Measurements from ENCODE around the gene ITGBL1.
A peak's percentile ranks its signal among the peaks of the same experiment; 100 is the strongest.

Gene ITGBL1

DNA sequence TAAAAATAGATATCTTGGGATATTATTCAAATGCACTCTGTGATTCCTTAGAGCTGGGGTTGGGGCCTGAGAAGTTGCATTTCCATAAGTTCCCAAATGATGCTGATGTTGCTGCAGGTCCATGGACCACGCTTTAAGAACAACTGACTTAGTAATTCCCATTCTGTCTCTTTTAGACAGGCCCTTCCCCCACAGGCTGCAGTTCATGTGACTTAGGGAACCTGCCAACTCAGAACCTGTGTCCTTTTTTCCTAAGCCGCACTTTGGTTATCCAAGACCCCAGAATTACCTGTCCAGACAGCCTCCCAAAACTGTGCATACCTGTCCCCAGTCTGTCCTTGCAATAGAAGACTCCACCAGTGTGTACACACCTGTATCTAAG lies 1.7 kb upstream of the ITGBL1 start:
- DNase-seq: no peak

DNA sequence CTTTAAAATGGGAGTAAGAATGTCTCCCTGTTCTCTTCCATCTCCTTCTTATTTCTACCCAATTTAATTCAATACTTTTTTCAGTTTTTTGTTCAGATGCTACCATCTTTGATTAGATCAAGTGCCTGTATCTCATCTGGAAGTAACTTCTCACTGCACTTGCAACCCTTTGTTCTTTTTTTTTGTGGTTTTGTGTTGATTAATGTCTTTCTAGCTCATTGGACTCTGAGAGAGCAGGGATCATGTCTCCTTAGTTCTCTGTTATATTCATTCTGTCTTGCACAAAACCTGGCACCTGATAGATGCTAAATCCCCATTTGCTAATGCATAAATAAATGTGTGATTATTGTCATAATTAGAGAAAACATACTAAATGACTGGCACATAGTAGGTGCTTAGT lies 834 bp upstream of the ITGBL1 start:
- DNase-seq: no peak

DNA sequence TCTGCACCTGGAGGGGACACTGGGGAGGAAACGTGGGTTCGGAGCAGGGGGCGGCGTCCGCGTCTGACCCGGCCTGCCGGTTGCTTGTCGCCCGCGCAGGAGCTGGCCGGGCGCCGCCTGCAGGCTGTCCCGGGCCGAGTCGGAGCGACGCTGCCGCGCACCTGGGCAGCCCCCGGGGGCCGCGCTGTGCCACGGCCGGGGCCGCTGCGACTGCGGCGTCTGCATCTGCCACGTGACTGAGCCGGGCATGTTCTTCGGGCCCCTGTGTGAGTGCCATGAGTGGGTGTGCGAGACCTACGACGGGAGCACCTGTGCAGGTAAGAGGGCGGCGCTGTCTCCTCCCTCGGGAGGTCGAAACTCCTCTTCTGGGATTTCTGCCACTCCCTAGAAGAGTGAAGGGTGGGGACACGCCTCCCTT lies 1.3 kb downstream of the ITGBL1 start:
- DNase-seq: peak in 14 of 51 donors; percentile 1 to 57 (median 16)

DNA sequence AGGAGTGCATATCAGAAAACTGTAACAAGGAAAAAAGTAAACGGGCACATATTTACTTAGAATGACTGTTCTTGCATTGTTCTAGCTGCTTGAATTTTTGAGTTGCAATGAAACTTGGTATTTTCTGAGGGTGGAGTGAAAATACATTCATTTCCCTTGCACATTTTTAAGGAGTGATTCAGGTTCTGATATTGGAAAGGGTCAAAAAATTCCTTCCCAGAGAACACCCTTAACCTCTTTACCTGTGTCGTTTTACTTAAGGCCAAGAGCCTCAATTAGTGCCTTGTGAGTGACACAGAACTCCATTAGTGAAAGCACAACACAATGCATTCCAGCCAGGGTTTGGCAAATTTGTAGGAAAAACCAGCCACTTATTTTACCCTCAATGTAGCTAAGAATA lies 2.3 kb downstream of the ITGBL1 start:
- DNase-seq: no peak

DNA sequence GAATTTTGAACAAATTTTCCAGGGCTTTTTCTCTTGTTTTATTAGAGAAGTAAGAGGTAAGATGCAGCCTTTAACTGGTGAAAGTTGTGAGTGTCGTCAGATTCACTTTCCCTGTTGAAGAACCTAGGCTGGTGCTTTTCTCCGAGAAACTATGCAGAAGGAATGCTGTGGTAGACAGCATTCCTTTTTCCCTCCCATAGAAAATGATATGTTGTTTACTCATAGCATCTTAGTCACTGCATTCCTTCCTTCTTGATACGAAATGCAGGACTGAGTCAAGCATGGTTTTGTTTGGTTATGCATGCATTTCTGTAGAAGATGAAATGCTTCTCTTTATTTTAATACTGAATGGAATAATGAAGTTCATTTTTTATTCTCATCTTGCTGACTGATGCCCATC lies 3.4 kb downstream of the ITGBL1 start:
- DNase-seq: no peak

DNA sequence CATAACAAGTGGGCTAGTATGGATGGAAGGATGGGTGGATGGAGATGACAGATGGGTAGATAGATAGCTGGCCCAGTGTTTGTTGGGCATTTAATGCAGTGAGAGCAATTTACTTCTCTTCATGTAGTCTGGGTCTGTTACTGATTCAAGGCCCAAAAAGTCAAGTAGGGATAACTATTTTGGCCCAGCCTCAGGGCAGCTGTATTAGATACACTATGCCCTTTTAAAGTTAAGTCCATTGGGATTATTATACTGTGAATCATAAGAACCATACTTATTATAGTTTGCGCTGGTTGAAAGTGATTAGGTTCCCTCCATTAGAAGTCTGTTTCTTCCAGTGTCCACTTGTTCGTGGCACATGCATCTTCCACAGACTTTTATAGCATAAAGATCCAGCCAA lies 4.7 kb downstream of the ITGBL1 start:
- DNase-seq: no peak

DNA sequence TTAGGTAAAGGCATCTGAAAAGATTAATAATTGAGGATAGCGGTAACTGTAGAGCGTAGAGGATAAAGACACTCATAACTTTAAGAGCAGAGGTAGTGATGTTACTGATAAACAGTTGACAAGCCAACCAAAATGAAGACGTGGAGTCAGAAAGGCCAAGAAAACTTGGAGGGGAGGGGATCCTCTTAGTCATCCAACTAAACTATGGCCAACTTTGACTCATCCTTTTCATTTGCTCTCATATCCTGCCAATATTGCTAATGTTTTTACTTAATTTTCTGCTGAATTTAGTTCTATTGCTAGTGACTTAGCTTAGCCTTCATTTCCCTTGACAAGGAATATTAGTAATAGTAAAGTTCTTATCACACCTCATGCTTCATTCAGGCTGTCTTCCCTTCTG lies 13.4 kb downstream of the ITGBL1 start:
- no peak for DNase-seq

DNA sequence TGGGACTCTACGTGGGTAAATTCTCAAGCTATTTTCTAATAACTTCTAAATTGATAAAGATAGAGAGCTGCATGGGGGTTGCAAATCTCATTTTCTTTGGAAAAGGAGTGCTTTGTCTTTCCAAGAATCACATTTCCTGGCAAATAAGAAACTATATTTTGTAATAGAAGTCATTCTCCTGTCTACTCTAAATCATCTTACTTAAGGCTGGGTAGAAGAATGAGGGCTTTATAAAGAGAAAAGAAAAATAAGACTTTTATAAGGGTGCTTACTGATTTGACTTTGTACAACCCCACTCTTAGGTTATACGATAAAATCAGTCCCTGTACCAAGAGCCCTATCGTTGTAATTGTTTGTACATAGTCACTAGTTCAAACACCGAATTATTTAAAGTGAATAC lies 14.9 kb downstream of the ITGBL1 start:
- no peak for DNase-seq

DNA sequence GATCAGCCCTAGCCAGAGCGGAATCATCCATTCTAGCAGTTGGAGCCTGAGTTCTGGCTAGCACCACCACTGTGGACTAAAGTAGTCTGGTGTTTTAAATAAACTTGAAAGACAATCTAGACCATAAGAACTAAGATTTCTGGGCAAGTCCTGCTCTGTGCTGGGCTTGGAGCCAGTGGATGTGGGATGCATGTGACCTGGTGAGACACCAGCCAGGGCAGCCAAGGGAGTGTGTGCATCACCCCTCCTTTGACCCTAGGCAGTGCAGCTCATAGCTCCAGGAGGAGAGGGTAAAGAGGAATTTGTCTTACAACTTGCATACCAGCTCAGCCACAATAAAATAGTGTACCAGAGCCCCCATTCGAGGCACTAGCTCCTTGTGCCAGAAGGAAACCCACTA lies 21.0 kb downstream of the ITGBL1 start:
- peak in 10 of 51 donors; percentile 1 to 17 (median 8) for DNase-seq

DNA sequence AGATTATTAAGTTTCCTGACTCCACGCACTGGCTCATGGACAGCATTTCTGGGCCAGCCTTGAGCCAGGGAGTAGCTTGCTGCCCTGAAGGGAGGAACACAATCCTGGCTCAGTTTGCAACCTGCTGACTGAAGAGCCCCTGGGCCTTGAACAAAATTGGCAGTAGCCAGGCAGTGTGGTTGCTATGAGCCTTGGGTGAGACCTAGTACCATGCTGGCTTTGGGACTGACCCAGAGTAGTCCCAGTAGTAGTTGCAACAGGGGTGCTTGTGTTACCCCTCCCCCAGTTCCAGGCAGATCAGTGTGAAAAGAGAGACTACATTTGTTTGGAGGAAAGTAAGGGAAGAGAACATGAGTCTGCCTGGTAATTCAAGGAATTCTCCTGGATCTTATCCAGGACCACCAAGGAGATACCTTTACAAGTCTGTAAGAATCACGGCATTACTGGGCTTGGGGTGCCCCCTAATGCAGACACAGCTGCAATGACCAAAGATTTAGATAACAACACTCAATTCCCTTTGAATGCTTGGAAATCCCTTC lies 22.0 kb downstream of the ITGBL1 start:
- DNase-seq: peak in 38 of 51 donors; percentile 2 to 88 (median 46)

DNA sequence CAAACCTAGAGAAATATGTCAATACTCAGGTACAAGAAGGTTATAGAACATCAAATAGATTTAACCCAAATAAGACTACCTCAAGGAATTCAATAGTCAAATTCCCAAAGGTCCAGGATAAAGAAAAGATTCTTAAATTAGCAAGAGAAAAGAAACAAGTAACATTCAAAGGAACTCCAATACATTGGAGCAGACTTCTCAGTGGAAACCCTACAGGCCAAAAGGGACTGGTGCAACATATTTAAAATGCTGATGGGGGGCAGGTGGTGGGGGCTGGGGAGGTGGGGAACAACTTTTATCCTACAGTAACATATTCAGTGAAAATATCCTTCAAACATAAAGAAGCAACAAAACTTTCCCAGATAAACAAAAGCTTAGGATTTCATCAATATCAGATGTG lies 23.1 kb downstream of the ITGBL1 start:
- no peak for DNase-seq

DNA sequence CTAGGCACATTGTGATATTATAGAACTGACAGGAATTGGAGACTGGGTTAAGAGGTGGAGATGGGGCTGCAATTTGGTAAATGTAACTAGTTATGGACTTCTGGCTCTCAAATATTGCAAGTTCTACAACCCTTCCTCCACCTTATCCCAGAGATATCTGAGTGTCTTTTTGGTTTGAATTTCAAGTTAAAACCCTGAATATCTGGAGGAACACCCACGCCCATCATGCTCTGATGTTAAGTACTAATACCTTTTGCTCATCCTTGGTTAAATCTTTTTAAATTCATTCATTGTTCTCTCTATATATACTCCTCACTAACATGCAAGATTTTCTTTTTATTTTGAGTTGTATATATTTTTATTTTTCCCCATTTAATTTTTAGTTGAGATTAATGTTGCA lies 28.9 kb downstream of the ITGBL1 start:
- no peak for DNase-seq

DNA sequence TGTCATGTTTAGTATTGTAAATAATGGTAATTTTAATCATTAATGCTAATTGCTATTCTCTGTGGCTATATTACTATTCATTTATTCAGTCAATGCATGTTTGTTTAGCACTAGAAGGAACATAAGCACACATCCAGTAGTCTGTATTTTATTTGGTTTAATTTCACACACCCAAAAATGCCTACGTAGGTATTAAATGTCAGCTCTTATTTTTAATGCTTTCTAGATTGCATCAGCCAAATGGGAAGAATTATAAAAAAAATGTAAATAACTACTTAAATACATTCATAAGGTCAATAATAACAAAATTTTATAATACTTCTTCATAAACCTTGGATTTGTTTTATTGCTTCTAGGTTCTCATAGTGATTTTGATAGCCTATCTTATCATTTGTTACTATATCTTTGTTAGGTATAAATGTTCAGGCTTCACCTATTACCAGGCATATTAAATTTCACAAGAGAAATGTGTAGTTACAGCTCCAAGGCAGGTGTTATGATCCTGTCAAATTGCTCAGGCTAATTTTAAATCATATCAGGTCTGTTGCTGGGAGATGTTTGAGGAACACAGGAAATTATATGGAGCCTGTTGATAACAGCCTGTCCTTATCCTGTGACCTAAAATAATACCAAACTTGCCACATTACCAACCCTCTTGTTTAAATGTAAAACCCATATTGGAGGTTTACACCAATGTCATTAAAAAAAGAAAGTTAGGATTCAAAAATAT lies 34.4 kb downstream of the ITGBL1 start:
- no peak for DNase-seq

DNA sequence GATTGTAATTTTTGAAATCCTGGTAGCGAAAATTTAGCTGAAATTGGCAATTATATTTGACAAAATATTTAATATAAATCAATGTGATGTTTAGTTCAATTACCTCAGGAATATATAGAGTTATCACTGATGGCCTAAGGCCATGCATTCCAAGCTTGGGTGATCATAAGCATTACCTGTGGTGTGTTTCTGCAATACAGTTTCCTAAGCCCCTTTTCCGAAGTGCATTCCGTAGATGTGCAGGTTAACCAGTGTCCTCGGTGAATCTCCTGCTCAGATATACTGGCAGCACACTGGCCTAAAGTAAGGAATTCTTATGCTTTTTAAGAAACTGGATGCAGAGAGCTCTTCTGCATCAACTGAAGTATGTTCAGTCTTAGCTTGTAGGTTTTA lies 35.0 kb downstream of the ITGBL1 start:
- DNase-seq: no peak

DNA sequence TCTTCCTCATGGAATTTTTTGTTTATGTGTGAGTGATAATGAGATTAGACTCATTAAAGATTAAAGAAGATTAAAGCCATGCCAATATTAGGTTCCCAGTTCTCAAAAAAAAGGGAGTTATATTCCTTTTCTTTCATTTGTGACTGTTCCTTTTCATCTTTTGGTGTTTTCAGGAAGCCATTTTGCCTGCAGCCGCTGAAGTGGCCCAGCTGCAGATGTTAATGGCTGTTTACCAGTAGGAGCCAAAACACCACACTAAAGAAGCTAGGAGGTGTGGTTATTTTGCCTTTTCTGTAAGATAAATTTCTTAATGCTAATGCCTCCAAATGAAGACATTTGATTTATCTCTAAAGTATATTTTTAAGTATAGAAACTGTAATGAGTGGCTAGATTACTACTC lies 36.3 kb downstream of the ITGBL1 start:
- DNase-seq: no peak

DNA sequence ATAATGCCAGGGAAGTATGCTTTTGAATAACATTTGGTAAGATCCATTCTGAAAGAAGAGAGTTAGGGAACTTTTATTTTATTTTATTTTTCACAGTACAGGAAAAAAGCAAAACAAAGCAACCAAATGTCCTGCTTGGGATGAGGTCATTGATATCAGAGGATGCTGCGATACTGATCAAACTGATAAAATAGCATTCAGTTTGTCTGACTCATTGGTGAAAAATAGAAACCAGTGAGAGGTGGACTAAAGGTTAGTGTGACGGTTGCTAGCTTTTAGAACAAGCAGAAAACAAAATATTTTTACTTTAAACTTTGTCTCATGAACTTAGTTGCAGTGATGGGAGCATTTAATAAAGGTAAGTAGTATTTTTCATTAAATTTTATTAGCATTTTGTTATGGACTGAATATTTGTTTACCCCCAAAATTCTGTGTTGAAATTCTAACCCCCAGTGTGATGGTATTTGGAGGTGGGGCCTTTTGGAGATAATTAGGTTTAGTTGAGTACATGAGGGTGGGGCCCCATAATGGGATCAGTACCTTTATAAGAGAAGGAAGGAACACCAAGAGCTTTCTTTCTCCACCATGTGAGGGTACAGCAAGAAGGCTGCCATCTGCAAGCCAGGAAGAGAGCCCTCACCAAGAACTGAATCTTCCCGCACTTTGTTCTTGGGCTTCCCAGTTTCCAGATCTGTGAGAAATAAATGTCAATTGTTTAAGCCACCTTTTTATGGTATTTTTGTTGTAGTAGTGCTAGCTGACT lies 37.3 kb downstream of the ITGBL1 start:
- DNase-seq: no peak

DNA sequence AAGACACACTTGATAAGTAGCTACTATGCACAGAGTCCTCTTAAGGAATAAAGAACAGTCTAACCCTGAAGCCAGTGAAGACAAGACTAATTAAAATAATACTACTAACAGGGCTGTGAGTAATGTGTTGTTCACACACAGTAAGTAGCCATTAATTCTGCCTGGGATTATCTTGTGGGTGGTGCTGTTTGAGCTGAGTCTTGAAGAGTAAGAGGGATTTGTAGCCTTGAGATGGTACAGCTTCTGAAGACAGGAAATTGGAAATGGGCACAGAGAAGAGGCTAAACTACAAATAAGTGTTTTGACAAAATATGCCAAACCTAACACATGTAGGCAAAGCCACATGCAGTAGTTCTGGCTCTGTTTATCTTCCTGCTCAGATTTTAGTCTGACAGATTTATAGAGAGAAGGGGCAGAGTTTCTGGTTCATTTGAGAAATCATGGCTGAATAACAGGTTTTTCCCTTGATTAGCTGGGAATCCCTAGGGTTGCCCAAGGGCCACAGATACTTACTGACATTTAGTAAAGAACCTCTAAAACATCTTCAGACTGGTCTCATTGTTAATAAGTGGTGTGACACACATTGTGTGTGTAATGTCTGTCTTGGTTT lies 38.0 kb downstream of the ITGBL1 start:
- DNase-seq: no peak

DNA sequence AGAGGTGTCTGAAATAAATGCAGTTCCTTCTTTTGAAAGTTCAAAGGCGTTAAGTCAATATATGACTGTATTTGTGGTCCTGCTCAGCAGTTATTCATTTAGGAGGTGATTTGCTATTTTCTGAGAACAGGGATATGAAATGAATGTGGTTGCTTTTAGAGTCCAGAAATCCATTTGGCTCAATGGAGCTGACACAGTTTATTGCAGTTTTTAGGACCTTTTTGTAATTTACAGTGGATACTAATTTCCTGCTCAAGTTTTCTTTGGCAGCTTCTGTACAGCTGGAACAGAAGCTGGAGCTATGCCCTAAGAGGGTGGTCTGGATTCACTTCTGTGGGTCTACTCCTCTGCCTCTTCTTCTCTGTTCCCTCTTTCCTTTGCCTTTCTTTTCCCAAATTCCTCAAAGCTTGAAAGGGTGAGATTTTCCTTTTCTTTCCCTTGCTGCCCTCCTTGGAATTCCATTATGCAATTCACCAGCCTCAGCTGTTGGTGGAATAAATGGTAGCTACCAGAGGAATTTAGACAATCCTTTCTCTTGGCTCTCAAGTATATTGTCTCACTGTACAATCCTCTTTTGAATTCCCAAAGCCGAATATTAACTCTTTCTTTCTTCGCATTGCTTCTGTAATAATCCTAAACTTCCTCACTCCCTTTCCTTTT lies 39.9 kb downstream of the ITGBL1 start:
- DNase-seq: no peak

DNA sequence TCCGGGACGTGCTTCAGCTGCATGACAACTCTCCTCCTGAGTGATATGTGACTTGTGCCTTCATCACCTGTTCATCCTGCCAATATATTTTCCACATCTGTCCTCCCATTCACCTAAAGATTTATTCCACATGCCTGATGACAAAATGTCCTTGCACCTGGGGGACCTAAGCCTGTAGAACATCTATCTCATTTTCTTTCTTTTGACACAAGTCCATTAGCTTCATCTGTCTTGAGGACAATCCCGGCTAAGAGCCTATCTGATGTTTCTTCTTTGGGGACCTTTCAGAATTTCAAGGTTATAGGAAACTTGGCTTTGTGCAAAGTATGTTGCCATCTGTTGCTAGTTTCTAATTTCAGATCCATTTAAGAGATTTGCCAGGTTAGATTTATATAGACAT lies 41.1 kb downstream of the ITGBL1 start:
- DNase-seq: no peak

DNA sequence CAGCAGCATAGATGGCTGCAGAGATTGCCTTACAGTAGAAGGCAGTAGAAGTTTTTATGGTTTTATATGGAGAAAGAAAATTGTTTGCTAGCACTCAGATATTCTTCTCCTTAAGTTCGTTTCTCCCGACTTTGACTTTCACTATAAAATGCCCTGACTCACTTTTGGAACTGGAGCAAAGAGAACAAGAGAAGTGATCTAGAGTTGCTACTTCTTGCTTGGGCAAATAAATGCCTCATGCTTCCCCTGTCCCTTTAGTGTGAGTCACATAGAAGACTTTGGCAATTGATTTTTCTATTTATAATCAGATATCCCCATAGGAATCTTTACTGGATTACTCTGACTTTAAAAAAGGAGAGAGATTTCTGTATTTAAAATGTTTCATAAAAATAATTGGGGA lies 46.9 kb downstream of the ITGBL1 start:
- no peak for DNase-seq

DNA sequence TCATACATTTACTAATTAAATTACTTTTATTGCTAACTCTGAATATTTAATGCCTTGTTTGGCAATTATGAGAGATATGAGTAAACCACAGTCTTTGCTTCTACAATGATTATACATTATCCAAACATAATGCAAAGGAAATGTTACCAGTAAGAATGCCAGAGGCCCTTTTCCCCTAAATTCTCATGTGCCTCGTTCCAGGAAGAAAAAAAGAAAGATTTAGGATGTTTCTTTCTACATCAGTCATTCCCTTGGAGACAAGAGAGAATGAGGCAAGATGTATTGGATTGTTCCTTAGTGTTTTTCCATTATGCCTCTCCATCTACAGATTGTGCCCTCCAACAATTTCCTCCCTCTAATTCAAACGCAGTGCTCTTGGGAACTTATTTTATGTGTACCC lies 50.1 kb downstream of the ITGBL1 start:
- DNase-seq: no peak

DNA sequence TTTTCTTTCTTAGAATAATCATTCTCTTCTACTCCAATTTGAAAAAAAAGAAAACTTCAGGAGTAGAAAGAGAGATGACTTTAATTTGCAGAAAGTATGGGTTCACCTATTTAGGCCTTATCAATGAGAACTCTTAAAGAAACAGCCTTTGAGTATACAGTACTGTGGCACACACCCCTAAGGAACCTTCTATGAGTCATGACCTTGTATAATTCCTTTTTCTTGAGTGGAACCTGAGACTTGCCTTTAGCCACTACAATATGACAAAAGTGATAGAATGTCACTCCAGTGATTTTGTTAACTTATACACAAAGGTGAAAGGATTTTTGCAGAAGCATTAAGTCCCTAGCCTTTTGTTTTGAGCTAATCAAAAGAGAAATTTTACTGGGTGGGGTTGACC lies 58.7 kb downstream of the ITGBL1 start:
- DNase-seq: no peak
